ENCODE measurements around the gene GPC1.

DNA sequence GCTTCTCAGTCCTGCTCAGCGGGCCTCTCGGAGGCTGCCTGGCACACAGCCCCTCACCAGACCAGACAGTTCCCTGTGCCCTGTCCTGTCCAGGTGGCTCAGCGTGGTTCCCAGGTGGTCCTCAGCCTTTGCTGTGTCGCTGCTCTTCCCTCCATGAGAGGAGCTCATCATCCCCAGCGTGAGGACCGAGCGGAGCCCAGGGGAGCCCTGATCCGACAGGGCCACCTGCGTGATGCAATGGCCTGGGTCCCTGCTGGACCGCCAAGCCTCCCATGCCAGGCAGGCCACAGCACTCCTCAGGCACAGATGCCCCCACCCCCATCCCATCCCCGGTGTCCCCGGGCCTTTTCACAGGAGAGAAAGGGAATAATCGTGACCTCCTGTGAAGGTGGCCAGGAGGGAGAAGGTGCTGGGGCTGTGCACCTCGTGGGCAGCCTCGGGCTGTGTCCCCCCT is 4.3 kb downstream of the GPC1 start:
- TF ChIP-seq POLR2AphosphoS5 (IDR thresholded peaks at IDR 0.05; ENCODE audit: low read depth, low read length) (no peak), YY1 (IDR thresholded peaks at IDR 0.05; ENCODE audit: low read depth) (no peak)
- TF ChIP-seq, protein P1, sequence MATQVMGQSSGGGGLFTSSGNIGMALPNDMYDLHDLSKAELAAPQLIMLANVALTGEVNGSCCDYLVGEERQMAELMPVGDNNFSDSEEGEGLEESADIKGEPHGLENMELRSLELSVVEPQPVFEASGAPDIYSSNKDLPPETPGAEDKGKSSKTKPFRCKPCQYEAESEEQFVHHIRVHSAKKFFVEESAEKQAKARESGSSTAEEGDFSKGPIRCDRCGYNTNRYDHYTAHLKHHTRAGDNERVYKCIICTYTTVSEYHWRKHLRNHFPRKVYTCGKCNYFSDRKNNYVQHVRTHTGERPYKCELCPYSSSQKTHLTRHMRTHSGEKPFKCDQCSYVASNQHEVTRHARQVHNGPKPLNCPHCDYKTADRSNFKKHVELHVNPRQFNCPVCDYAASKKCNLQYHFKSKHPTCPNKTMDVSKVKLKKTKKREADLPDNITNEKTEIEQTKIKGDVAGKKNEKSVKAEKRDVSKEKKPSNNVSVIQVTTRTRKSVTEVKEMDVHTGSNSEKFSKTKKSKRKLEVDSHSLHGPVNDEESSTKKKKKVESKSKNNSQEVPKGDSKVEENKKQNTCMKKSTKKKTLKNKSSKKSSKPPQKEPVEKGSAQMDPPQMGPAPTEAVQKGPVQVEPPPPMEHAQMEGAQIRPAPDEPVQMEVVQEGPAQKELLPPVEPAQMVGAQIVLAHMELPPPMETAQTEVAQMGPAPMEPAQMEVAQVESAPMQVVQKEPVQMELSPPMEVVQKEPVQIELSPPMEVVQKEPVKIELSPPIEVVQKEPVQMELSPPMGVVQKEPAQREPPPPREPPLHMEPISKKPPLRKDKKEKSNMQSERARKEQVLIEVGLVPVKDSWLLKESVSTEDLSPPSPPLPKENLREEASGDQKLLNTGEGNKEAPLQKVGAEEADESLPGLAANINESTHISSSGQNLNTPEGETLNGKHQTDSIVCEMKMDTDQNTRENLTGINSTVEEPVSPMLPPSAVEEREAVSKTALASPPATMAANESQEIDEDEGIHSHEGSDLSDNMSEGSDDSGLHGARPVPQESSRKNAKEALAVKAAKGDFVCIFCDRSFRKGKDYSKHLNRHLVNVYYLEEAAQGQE (IDR thresholded peaks at IDR 0.05; ENCODE audit: low read depth, low read length) = no peak

Data from SK-N-SH (cell line).